SK-N-MC (cell line): ENCODE data around the gene CDKN2AIP.
"Not testable (repeated sequence)": the region's sequence is repeated elsewhere in the genome, so short reads cannot be mapped to it uniquely, and the experiment has no call there.

Source experiments
- EZH2 ChIP-seq: fragments of 200-600 bp; sonication (generic); IDR thresholded peaks from one replicate; pipeline ENCODE4 v1.6.1; 2017; ENCODE audit warnings: antibody characterized with exemption
- POLR2AphosphoS5 ChIP-seq: IDR thresholded peaks from 2 replicates; pipeline ENCODE4 v1.6.1; 2012; ENCODE audit warnings: mild to moderate bottlenecking, low read depth, low read length, borderline replicate concordance

DNA sequence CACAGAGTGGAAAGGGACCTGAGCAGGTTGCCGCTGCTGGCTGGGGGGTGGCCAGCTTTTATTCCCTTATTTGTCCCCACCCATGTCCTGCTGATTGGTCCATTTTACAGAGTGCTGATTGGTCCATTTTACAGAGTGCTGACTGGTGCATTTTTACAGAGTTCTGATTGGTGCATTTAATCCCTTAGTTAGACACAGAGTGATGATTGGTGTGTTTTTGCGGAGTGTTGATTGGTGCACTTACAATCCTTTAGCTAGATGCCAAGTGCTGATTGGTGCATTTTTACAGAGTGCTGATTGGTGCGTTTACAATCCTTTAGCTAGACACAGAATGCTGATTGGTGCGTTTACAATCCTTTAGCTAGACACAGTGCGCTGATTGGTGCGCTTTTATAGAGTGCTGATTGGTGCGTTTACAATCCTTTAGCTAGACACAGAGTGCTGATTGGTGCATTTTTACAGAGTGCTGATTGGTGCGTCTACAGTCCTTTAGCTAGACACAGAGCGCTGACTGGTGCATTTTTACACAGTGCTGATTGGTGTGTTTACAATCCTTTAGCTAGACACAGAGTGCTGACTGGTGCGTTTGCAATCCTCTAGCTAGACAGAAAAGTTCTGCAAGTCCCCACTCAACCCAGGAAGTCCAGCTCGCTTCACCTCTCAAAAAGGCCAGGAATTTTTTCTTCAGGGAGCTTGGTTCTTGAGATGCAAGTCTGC is 19.6 kb downstream of the CDKN2AIP start:
- not testable (repeated sequence) for TF ChIP-seq POLR2AphosphoS5, EZH2
